Sciatic nerve (tissue), 2 donors: Measurements from ENCODE around the gene ANKRD63. TPM values are rescaled to one million over a fixed set of nuclear protein-coding genes. Genes with fewer than 3 reads are reported as not detected.

Source experiments
- ATAC-seq: fragments of 200-7000 bp; cut with Tn5 transposase; one replicate; pipeline ENCODE4 v1.9.1; 2020; ENCODE audit warnings: mild to moderate bottlenecking, moderate library complexity
- DNase-seq: peaks from one replicate; pipeline ENCODE4 v3.0.0-alpha.2; 2020; ENCODE audit warnings: low spot score
- intact Hi-C: fragments of 100-400 bp; cut with DNase I; formaldehyde crosslinking; loops from one replicate; pipeline ENCODE4 v1.14.2; 2022
- total RNA-seq: library from RNA; stranded (reverse); fragmentation: NEBNext Ultra II Directional; extraction: Animal tissue kit (Norgen Biotek cat#: 25700); gene quantifications from one replicate; pipeline ENCODE4 v1.2.1, GENCODE V29; 2021
- donor health status: DM: no; HTN: no; CAD: no.
- donor health status: DM: no; HTN: no; CAD: no.

The ANKRD63 gene
- total RNA-seq, 1 donor from 2014 or later, result not detected

- no peak for DNase-seq
- no peak for ATAC-seq
- intact Hi-C loops, result no loop called here
Measured at GRCh38 chr15:40316931-40317330, 34.1 kb upstream of the ANKRD63 start.

- ATAC-seq (no peak), DNase-seq (no peak)
- intact Hi-C loops, result no loop called here
Measured at GRCh38 chr15:40314723-40315276, 31.9 kb upstream of the ANKRD63 start.

- intact Hi-C loops, result no loop called here
- DNase-seq (peak; percentile 78), ATAC-seq (peak; percentile 60)
Measured at GRCh38 chr15:40313531-40314398, 30.9 kb upstream of the ANKRD63 start.

- DNase-seq (no peak), ATAC-seq (no peak)
- intact Hi-C loops, result no loop called here
Measured at GRCh38 chr15:40312370-40313158, 29.7 kb upstream of the ANKRD63 start.

GRCh38 chr15:40310993-40311392 is 28.1 kb upstream of the ANKRD63 start:
- ATAC-seq, result no peak
- no peak for DNase-seq
- intact Hi-C loops, result no loop called here

- DNase-seq (no peak), ATAC-seq (peak; percentile 58)
- intact Hi-C loops, result no loop called here
Measured at GRCh38 chr15:40310001-40310959, 27.4 kb upstream of the ANKRD63 start.

GRCh38 chr15:40309344-40309862 is 26.5 kb upstream of the ANKRD63 start:
- intact Hi-C loops, result no loop called here
- DNase-seq (no peak), ATAC-seq (no peak)

- intact Hi-C loops, result no loop called here
- DNase-seq, result no peak
Measured at GRCh38 chr15:40307421-40308211, 24.8 kb upstream of the ANKRD63 start, which contains the start of gene PLCB2. PLCB2 (minus strand) TSS chr15:40307935; CDS start chr15:40307672, 263 bp downstream.

GRCh38 chr15:40306908-40307307 is 24.0 kb upstream of the ANKRD63 start:
- ATAC-seq, result no peak
- intact Hi-C loops, result no loop called here

More at GRCh38 chr15:40307421-40308211, 24.8 kb upstream of the ANKRD63 start, which contains the start of gene PLCB2:
- ATAC-seq, result peak; percentile 73

GRCh38 chr15:40306371-40306770 is 23.5 kb upstream of the ANKRD63 start:
- intact Hi-C loops, result no loop called here
- DNase-seq, result no peak
- peak; percentile 20 for ATAC-seq

More at GRCh38 chr15:40306908-40307307, 24.0 kb upstream of the ANKRD63 start:
- DNase-seq, result no peak

GRCh38 chr15:40305281-40305680 is 22.4 kb upstream of the ANKRD63 start:
- DNase-seq (no peak), ATAC-seq (no peak)
- intact Hi-C loops, result no loop called here

GRCh38 chr15:40303576-40303975 is 20.7 kb upstream of the ANKRD63 start:
- DNase-seq, result no peak
- ATAC-seq, result no peak
- intact Hi-C loops, result no loop called here

GRCh38 chr15:40302981-40303380 is 20.1 kb upstream of the ANKRD63 start:
- ATAC-seq (no peak), DNase-seq (no peak)
- intact Hi-C loops, result no loop called here

- intact Hi-C loops, result no loop called here
- ATAC-seq (no peak), DNase-seq (no peak)
Measured at GRCh38 chr15:40302288-40302886, 19.5 kb upstream of the ANKRD63 start.

- ATAC-seq (no peak), DNase-seq (no peak)
- intact Hi-C loops, result no loop called here
Measured at GRCh38 chr15:40301467-40302179, 18.8 kb upstream of the ANKRD63 start.

- DNase-seq (no peak), ATAC-seq (no peak)
- intact Hi-C loops, result no loop called here
Measured at GRCh38 chr15:40300771-40301170, 17.9 kb upstream of the ANKRD63 start.

GRCh38 chr15:40300367-40300766 is 17.5 kb upstream of the ANKRD63 start:
- DNase-seq (no peak), ATAC-seq (no peak)
- intact Hi-C loops, result no loop called here
